GM18867 (cell line): ENCODE measurements around the gene R3HDM2.
"Not testable (repeated sequence)": the region's sequence is repeated elsewhere in the genome, so short reads cannot be mapped to it uniquely, and the experiment has no call there.

Experiments used
- ATAC-seq: cut with Tn5 transposase; IDR thresholded peaks from one replicate; pipeline ENCODE4 v1.9.1; 2021; ENCODE audit warnings: mild to moderate bottlenecking, moderate library complexity; ENCODE audit not compliant: unreplicated experiment

Gene R3HDM2

DNA sequence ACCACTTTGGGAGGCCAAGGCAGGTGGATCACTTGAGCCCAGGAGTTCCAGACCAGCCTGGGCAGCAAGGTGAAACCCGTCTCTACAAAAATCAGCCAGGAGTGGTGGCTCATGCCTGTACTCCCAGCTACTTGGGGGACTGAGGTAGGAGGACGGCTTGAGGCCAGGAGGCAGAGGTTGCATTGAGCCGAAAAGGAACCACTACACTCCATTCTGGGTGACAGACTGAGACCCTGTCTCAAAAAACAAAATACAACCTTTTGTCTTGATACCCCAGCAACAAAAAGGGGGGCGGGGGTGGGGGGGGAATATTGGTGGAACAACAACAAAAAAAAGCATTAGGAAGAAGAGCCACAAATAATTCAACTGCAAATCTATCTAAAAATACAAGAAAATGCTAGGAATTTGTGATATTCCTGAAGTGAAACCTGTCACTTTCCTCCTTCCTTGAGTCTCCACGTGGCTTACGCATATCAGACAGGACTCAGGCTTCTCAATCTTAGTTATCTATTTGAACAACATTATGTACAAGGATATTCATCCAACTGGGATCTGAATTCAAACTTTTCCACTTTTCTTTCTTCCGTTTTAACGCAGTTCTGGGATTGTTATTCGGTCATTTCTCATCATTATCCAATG lies 1.3 kb downstream of the R3HDM2 start:
- no peak for ATAC-seq

DNA sequence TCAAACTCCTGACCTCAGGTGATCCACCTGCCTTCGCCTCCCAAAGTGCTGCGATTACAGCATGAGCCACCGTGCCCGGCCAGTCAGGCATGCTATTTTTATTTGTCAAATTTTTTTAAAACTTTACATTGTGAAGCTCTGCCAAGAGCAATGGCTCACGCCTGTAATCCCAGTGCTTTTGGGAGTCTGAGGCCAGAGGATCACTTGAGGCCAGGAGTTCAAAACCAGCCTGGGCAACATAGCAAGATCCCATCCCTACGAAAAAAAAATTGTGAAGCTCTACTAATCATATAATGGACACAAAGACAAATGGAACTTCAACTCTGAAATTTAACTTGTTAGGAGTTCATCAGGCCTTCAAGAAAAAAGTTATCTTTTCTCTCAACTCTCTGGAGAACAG lies 1.9 kb downstream of the R3HDM2 start:
- ATAC-seq = no peak

DNA sequence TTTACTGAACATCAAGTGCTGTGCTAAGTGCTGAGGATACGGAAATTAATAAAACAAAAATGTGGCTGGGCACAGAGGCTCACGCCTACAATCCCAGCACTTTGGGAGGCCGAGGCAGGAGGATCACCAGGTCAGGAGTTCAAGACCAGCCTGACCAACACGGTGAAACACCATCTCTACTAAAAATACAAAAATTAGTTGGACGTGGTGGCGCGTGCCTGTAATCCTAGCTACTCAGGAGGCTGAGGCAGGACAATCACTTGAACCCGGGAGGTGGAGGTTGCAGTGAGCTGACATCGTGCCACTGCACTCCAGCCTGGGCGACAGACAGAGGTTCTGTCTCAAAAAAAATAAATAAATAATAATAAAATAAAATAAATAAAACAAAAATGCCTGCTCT lies 3.9 kb downstream of the R3HDM2 start:
- ATAC-seq = not testable (repeated sequence)

DNA sequence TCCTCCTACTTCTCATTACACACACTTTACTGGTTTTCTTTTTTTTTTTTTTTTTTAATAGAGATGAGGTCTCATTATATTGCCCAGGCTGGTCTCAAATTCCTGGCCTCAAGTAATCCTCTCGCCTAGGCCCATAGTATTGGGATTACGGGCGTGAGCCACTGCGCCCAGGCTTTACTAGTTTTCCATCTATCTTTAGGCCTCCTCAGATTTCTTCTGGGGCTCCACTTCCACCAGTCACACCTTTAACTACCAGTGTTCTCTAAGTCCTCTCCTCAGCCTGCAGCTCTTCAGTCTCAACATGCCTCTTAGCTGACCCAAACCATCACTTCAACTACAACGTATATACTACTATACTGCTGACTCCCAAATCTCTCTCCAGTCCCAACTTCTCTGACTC lies 10.4 kb downstream of the R3HDM2 start:
- no peak for ATAC-seq

DNA sequence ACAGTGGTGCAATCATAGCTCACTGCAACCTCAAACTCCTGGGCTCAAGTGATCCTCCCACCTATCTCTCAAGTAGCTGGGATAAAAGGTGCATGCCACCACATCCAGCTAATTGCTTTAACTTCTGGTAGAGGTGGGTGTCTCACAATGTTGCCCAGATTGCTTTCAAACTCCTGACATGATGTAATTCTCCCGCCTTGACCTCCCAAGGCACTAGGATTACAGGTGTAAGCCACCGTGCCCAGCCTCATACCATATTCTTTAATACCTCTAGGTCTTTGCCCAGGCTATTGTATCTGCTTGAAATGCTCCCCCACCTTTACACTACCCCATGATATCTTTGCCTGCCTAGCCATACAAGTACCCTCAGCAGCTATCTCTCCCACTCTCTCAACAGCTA lies 11.3 kb downstream of the R3HDM2 start:
- no peak for ATAC-seq

DNA sequence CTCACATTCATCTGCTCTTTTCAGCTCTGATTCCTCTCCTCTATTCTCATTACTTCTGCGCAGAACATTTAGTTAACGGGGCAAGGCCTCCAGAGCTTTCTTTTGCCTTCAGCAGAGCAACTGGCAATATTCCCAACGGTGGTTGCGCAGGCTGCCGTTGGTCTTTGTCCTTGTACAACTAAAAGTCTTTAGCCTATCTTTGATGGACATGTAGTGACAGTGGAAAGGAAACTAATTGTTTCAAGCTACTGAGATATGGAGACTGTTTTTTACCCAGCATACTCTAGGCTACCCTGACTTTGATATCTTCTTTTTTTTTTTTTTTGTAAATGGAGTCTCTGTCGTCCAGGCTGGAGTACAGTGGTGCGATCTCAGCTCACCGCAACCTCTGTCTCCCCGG lies 12.6 kb downstream of the R3HDM2 start:
- ATAC-seq = no peak

DNA sequence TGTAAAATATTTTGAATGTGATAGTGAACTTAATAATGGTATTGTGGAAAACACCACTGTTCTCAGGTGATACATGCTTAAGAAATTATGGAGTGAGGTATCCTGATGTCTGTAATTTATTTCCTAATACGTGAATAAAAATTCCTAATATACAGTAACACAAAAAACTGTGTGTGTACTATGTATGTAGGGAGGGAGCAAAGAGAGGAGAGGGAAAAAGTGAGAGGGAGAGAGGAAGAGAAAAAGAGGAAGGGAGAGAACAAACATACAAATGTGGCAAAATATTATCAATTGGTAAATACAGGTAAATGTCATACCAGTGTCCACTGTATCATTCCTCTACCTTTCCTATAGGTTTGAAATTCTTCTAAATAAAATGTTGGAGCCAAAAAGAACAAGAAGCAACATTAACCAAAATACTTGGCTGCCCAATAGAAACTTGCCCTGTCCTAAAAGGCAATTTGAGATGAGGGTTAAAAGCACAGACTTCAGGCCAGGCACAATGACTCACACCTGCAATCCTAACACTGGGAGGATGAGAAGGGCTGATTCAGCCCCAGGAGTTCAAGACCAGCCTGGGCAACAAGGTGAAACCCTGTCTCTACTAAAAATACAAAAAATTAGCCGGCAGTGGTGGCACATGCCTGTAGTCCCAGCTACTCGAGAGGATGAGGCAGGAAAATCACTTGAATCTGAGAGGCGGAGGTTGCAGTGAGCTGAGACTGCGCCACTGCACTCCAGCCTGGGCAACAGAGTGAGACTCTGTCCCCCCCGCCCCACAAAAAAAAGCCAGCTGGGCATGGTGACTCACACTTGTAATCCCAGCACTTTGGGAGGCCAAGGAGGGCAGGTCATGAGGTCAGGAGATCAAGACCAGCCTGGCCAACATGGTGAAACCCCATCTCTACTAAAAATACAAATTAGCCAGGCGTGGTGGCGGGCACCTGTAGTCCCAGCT lies 14.5 kb downstream of the R3HDM2 start:
- ATAC-seq = no peak

DNA sequence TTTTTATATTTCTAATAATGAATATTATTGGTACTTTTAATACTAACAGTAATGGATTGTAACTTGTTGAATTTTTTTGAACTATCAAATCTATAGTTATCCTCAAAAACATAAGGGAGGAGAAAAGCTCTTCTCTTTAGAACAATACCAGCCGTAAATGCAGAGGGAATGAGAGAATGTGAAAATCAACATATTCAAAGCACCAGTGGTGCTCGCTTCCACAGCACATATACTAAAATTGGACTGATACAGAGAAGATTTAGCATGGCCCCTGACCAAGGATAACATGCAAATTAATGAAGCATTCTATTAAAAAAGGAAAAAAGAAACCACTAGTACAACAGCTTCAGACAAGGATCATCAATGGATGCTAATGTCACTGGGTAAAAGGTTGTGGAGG lies 15.8 kb downstream of the R3HDM2 start:
- no peak for ATAC-seq

DNA sequence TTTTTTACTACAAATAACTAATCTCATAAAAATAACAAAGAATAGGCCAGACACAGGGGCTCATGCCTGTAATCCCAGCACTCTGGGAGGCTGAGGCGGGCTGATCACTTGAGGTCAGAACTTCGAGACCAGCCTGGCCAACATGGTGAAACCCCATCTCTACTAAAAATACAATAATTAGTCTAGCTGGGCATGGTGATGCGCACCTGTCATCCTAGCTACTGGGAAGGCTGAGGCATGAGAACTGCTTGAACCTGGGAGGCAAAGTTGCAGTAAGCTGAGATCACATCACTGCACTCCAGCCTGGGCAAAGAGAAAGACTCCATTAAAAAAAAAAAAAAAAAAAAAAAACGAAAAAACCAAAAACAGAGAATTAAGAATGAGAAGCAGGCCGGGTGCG lies 16.7 kb downstream of the R3HDM2 start:
- ATAC-seq = not testable (repeated sequence)

DNA sequence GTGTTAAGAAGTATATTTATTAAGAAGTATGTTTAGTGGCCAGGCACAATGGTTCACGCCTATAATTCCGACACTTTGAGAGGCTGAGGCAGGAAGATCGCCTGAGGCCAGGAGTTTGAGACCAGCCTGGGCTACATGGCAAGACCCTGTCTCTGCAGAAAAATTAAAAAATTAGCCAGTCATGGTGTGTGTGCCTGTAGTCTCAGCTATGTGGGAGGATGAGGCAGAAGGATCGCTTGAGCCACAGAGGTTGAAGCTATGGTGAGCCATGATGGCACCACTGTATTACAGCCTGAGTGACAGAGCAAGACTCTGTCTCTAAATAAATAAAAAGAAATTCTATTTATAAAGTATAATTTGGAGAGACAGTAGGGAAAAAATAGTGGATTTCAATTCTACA lies 20.3 kb downstream of the R3HDM2 start:
- no peak for ATAC-seq

DNA sequence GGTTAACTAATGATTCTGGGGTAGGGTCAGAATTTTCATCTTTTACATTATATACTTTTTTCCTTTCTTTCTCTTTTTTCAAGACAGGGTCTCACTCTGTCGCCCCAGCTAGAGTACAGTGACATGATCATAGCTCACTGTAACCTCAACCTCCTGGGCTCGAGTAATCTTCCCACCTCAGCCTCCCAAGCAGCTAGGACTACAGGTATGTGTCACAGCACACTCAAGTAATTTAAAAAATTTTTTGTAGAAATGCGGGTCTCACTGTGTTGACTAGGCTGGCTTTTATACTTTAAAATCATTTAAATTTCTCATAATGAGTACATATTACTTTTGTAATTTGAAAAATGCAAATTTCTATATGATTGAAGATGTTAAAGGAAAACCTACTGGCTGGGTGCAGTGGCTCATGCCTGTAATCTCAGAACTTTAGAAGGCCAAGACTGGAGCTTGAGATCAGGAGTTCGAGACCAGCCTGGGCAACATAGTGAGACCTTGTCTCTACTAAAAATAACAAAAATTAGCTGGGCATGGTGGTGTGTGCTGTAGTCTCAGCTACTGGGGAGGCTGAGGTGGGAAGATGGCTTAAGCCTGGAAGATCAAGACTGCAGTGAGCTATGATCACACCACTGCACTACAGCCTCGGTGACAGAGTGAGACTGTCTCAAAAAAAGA lies 25.7 kb downstream of the R3HDM2 start:
- ATAC-seq = no peak

DNA sequence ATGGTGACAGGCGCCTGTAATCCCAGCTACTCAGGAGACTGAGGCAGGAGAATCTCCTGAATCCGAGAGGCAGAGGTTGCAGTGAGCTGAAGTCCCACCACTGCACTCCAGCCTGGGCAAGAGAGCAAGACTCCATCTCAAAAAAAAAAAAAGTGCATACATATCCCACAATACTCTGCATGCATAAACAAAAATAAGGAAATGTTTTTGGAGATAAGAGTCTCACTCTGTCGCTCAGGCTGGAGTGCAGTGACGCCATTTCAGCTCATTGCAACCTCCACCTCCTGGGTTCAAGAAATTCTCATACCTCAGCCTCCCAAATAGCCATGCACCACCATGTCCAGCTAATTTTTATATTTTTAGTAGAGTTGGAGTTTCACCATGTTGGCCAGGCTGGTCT lies 28.7 kb downstream of the R3HDM2 start:
- not testable (repeated sequence) for ATAC-seq

DNA sequence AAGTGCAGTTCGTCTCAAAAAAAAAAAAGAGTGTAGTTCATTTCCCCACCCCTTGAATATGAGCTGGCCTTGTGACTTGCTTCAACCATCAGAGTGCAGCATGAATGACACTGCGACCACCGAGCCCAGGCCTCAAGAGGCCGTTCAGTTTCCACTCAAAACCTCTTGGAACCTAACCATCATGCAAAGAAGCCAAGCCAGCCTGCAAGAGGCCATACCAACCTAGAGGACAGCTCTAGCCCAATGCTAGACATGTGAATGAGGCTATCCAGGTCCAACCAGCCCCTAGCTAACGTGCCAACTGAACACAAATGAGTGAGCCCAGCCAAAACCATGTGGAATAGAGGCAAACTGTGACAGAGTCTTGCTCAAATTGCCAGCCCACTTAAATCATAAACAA lies 29.7 kb downstream of the R3HDM2 start:
- no peak for ATAC-seq

DNA sequence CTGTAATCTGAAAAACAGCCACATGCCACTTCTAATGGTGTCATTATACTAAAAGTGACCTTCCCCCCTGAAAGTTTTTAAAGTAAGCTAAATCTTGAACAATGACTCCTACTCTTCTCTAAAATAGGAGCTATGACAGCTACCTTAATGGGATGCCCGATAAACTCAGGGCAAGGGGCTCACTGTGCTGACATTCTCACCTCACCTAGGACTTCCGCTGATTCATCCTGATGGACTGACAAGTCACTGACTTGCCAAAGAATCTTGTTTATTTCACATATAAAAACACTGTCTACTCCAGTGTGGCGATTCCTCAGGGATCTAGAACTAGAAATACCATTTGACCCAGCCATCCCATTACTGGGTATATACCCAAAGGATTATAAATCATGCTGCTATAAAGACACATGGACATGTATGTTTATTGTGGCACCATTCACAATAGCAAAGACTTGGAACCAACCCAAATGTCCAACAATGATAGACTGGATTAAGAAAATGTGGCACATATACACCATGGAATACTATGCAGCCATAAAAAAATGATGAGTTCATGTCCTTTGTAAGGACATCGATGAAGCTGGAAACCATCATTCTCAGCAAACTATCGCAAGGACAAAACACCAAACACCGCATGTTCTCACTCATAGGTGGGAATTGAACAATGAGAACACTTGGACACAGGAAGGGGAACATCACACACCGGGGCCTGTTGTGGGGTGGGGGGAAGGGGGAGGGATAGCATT lies 31.0 kb downstream of the R3HDM2 start:
- not testable (repeated sequence) for ATAC-seq

DNA sequence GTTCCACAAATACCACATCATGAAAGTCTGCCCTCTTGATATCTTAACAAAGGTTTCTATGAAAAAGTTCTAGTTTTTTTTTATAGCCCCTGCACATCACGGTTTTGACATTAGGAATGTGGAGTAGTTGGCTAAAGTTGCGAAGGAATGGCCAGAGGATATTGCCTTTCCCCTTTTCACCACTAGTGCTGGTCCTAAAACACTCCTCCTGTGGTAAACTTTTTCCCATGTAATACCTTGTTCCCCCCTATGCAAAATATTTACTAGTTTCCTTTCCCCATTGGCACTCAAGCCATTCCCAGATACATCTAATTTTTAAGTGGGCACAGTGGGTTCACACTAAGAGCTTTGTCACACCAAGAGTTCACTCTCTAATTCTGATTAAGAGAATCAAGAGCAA lies 33.4 kb downstream of the R3HDM2 start:
- ATAC-seq = no peak

DNA sequence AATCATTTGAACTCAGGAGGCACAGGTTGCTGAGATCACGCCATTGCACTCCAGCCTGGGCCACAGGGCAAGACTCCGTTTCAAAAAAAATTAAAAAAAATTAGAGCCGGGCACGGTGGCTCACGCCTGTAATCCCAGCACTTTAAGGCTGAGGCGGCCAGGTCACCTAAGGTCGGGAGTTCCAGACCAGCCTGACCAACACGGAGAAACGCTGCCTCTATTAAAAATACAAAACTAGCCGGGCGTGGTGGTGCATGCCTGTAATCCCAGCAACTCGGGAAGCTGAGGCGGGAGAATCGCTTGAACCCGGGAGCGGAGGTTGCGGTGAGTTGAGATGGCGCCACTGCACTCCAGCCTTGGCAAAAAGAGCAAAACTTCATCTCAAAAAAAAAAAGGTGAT lies 35.7 kb downstream of the R3HDM2 start:
- no peak for ATAC-seq

DNA sequence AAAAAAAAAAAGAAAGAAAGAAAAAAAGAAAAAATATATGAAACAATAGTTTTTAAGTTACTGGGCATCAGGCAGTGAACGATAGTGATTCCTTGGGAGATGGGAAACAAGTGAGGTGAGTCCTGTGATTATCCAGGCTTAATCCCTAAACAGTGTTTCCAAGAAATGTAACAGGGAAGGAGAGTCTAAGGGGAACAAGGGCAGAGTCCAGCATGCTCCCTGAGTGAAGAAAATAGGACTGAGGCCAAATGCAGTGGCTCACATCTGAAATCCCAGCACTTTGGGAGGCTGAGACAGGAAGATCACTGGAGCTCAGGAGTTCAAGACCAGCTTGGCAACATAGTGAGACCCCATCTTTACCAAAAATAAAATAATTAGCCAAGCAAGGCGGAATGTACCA lies 40.7 kb downstream of the R3HDM2 start:
- ATAC-seq = no peak

DNA sequence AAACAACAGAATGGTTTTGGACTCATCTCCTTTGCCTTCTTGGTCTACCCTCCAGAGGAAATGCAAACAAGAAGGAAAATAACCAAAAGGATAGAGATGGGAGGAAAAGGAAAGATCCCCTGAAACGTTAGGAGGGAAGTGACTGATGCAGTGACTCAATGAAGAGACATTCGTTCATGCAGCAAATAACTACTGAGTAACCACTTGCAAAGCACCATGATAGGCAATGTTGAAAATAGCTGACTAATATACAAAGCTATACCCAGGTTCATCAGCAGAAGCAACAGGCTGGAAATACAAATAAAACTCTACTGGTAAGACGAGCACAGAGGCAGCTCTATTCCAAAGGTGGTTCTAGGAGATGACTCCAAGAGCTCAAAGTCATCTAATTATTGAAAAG lies 41.8 kb downstream of the R3HDM2 start:
- no peak for ATAC-seq

DNA sequence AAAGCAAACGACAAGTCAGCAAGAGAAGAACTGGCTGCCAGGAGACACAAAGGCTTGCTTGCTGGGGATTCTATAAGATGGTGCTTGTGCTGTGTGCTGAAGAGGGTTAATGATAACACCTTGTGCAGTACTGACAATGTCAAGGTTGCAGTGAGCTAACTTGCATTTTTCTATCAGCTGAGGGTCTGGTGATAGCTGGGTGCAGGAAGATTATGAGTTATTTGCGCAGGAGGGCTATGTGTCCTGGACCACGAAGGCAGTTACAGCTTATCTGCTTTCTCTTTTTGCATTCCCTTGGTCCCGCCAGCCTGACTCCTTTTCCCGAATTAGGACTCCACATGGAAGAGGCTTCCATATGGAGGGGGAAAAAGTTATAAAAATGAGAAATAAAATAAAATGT lies 42.4 kb downstream of the R3HDM2 start:
- ATAC-seq = no peak

DNA sequence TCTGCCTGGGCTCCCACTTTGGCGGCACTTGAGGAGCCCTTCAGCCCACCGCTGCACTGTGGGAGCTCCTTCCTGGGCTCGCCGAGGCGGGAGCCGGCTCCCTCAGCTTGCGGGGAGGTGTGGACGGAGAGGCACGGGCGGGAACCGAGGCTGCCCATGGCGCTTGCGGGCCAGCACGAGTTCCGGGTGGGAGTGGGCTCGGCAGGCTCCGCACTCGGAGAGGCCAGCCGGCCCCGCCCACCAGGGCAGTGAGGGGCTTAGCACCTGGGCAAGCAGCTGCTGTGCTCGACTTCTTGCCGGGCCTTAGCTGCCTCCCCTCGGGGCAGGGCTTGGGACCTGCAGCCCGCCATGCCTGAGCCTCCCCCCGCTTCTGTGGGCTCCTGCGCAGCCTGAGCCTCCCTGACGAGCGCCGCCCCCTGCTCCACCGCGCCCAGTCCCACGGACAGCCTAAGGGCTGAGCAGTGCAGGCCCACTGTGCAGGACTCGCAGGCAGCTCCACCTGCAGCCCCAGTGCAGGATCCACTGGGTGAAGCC lies 44.6 kb downstream of the R3HDM2 start:
- ATAC-seq = no peak

DNA sequence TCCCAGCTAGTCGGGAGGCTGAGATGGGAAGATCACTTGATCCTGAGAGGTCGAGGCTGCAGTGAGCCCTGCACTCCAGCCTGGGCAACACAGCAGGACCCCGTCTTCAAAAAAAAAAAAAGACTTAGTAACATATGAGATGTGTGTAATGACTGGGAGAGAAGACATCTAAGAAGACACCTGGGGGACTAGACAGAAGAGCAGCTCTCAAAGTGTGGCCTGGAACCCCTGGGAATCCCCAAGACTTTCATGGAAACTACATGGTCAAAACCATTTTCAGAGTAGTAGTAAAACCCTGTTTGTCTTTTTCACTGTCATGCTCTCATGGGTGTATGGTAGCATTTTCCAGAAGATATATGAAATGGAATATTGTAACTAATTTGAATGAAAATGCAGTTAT lies 45.3 kb downstream of the R3HDM2 start:
- no peak for ATAC-seq
